Inflammatory macrophage treated with lipopolysaccharide for 4 hours (primary cell): ENCODE data around the gene RAMP1.
A peak's percentile ranks its signal among the peaks of the same experiment; 100 is the strongest.

Source experiments
- DNase-seq: peaks from one replicate; pipeline ENCODE4 v3.0.0-alpha.2; 2020

Gene RAMP1

DNA sequence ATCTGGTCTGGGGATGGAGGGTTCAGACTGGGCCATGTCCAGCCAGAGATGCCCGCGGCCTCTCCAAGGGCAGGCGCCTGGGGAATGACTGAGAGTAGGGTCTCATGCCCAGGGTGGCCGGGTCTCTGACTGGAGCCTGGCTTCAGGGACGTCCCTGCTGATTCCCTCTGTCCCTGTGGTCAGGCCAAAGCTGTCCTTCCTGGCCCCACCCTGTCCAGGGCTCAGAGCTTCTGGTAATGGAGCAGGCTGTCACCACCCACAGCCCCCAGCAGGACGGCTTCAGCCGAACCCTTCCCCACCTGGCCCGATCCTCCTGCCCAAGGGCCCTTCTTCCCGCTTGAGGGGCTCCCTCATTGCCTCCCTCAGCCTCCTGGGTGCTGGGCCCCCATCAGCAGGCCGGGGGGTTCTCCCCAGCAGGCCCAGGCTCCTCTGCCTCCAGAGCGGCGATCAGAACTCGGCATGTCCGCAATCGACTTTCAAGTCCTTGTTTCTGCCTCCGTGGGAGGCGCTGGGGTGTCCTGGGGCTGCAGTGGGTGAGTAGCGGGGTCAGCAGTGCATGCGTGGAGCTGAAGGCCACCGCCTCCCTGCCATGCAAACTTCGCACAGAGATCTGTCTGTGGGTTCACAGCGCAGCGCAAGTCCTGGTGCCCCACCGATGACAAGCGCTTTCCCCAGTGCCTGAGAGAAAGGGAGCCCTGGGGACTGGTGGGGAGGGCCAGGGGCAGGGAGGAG is 18.3 kb downstream of the RAMP1 start:
- no peak for DNase-seq

DNA sequence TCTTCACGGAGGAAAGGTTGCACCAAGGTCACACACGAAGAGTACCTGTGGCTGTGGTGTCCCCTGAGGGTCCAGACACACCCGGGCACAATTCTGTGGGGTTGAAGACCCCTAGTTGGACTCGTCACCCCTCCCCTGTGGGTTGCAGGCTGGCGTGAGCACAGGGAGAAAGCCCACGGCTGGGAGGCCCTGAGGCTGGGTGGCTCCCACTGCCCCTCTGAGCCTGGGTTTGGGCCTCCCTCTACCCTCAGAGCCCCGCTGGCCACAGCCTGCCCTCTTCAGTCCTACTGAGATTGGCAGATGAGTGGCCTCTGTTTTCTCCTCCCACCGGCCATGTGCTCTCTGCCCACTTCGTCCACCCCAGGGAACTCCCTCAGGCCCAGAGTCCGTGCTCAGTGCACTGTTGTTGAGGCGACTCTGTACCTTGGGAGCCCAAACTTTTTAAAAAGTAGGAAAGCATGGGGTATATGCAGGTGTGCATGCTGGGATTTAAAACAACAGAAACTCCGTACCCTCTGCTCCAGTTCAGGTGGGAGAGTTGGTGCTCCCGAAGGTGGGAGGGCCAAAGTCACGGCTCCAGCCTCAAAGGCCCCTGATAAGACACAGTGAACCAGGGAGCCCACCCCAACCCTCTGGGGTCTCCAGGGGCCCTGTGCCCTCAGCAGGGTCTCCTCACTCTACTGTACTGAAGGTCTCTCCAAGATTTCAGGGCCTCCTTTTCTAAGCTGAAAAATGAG is 19.1 kb downstream of the RAMP1 start:
- no peak for DNase-seq

- DNase-seq = no peak
These were observed 19.6 kb downstream of the RAMP1 start for GRCh38 chr2:237879058-237879430.

GRCh38 chr2:237879991-237880560 is 20.7 kb downstream of the RAMP1 start:
- DNase-seq = no peak

GRCh38 chr2:237882510-237883481 is 23.4 kb downstream of the RAMP1 start:
- DNase-seq = no peak

- DNase-seq = no peak
These were observed 24.6 kb downstream of the RAMP1 start for GRCh38 chr2:237883951-237884446.

DNA sequence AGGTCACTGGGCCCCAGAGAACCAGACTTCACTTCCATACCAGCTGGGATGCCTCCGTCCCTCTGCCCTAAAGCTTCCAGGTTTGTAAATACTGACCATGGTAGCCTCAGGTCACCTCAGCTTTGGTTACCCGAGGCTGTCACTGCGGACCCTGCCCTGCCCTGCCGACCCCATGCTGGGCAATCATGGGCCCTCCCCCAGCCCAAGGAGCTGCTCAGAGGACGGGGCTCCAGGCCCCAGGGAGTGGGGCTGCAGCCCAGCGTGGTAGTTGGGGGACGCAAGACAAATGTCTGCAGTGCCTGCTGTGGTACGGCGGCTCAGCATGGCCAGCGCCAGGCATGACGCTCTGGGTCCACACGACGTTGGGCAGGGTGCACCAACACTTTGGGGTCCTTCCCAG is 25.3 kb downstream of the RAMP1 start:
- no peak for DNase-seq

GRCh38 chr2:237885111-237885930 is 25.9 kb downstream of the RAMP1 start:
- DNase-seq = no peak

DNA sequence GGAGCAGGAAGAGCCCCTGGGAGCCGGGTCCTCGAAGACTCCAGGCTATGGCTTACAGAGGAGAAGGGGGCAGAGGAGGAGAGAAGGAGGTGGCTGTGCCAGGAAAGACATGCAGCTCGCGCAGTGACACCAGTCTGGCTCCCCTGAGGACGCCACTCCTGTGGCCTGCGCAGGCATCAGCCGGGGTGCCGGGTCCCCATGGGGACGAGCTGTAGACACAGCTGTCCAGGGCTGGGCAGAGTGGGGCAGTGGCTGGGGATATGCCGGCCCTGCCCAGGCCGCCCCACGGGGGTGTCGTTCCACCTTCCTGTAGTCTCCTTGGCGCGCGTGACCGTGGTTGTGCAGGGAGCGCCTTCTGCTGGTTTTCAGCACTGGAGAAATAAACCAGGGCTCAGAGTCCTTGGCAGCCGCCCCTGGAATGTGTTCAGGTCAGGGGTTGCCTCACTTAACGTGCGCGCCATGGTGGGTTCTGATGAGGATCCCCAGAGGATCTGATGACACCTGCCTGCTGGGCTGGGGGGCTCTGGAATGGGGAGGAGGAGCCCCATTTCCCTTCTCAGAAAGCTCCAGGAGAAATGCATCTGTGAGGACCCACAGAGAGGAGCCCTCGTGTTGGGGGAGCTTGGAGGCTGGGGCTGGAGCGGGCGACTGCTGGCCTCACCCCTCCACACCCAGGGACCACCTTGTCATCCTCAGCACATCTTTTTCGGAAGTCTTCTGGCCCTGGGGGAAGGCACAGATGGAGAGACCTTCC is 26.7 kb downstream of the RAMP1 start:
- no peak for DNase-seq

GRCh38 chr2:237886685-237887481 is 27.5 kb downstream of the RAMP1 start:
- no peak for DNase-seq

GRCh38 chr2:237888389-237888788 is 29.0 kb downstream of the RAMP1 start:
- peak; percentile 87 for DNase-seq

DNA sequence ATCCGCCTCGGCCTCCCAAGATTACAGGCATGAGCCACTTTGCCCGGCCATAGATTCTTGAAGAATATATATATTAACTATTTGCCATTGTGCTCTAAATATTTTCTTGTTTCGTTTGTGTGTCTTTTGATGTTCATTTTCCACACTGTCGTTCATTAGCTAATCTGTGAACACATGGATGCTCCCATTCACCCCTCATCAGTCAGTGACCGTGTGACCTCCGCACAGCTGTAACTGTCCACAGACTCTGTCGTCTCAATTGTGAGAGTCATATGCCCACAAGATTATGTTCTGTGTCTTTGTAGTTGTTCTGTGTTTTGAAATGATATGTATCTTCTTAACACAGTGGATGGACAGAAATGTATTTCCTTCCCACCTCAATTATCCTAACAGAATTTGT is 29.6 kb downstream of the RAMP1 start:
- no peak for DNase-seq

DNA sequence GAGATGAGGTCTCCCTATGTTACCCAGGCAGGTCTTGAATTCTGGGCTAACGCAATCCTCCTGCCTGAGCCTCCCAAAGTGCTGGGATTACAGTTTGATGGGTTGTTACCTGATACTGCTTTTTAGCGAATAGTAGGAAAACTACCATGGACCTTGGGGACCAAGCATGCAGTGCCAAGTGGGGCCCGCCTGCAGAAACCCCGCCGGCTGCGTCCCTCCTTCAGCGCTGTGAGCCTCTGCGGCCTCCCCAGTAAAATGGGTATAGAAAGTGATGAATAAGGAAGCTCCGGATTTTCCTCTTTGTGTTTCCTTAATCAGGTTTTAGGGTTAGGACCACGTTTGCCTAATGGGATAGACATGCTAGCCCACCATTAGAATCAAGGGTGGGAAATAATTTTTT is 30.4 kb downstream of the RAMP1 start:
- no peak for DNase-seq

- no peak for DNase-seq
These were observed 33.1 kb downstream of the RAMP1 start for GRCh38 chr2:237892478-237892877.

DNA sequence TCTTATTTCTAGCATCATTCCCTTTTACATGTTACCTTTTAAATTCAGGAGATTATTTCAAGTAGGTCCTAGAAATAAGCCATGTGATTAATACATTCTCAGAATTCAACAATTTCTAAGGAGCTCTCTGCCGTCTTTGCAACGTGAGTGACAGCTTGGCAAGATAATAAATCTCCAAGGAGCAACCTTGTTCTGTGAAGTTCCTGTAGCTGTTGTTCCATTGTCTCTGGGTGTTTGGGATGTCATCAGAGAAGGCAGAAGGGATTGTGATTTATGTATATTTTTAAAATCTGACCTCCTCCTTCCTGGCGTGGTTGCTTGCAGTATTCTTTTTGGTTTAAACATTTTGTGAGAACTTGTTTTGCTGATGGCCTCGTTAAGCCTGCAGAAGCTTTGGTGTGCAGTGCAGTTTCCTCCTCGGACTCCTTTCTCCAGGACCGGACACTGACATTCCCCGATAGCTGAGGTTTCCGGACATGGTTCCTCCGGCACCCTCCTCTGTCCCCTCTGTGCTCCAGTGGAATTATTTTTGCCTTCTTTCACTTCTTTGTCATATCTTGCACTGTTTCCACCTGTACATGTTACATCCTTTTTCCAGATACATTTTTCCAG is 33.7 kb downstream of the RAMP1 start:
- no peak for DNase-seq

DNA sequence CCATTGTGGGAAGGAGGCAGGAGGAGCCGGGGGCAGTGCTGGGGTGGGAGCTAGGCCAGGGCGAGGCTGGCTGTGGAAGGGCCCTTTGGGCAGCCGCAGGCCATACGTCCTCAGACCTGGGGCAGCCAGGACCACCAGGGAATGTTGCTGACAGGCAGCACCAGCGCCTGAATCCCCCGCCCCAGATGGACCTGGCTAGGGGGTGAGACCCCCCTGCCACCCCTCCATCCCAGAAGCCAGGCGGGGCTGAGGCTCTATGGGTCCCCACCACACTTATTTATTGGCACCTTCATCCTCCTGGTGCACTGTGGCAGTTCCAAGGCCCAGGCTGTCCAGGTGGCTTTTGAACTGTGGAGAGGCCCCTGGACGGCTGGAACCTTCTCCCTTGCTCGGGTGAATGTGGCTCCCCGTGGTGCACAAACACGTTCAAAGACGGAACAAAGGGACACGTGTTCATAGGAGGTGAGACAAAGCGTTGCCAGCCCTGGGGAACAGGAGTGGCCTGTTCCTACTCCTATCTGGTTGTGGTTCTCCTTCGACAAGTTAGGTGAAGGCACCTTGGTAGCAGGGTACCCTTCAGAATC is 35.1 kb downstream of the RAMP1 start:
- DNase-seq = no peak

- no peak for DNase-seq
These were observed 35.6 kb downstream of the RAMP1 start for GRCh38 chr2:237894986-237895543.

GRCh38 chr2:237895544-237896506 is 36.4 kb downstream of the RAMP1 start:
- DNase-seq = no peak
